ENCODE measurements around the gene S100A14. TPM values are rescaled to one million over a fixed set of nuclear protein-coding genes. Genes with fewer than 3 reads are reported as not detected.

Gene S100A14
- total and polyA plus RNA-seq, 2 of the 13 experiments (the other 11 are each of a cell fraction or from before 2014, with no cell fraction given), result 1.4 to 7.7 TPM

- POLR2A ChIA-PET, result interaction anchor here (1.1 to 1.5 kb wide), 4 partner anchors 9 to 60 kb away, joined by 3 to 5 read pairs (median 4); partner anchors contain the start of gene CHTOP
- Histone ChIP-seq H3K36me3 (replicated peaks in 1 of 2; ENCODE audit: control insufficient read depth in 1 of 2, insufficient read depth in 2 of 2, low read length in 2 of 2) (no peaks in the 10 kb centered on the region), H3K4me1 (ENCODE audit: insufficient read depth, low read length) (peaks cover 5% of the 10 kb centered on the region; the same call in 1 of the 2 replicates), H3K4me2 (ENCODE audit: low read depth, low read length) (no peak overlapping the region), H3K9me3 (ENCODE audit: low read length) (no peaks in the 10 kb centered on the region), H3K79me2 (ENCODE audit: insufficient read depth, low read length) (no peaks in the 10 kb centered on the region), H3K27me3 (ENCODE audit: control insufficient read depth in 1 of 2, insufficient read depth in 2 of 2, low read length in 2 of 2) (no peaks in the 10 kb centered on the region; a peak in 1 of 5 replicates), H3K9ac (ENCODE audit: insufficient read depth, low read depth, low read length) (no peak overlapping the region), H2AFZ (ENCODE audit: low read length) (no peak overlapping the region), H4K20me1 (ENCODE audit: insufficient read depth, low read length) (no peaks in the 10 kb centered on the region), H3K27ac (ENCODE audit: extremely low read length, insufficient read depth, low read length) (no peak overlapping the region), H3K4me3 (replicated peaks in 1 of 3; ENCODE audit: insufficient read depth in 1 of 3, low read depth in 2 of 3, low read length in 3 of 3) (no peak overlapping the region)
- BruUV-seq (replicated peaks), result no TSS peak
- FAIRE-seq (no peak), DNase-seq (ENCODE audit: low spot score) (no peak), ATAC-seq (no peak)
- WGBS (ENCODE audit: low lambda C conversion rate), result 17% methylated on average over 9 of the region's 9 CpGs
- intact Hi-C loops (cut with micrococcal nuclease; ENCODE audit: unreplicated experiment) (no loop called here), in situ Hi-C loops (cut with HindIII; ENCODE audit: extremely low pct_ligation_motif_present, low pct_unique_long_range_greater_than_20kb) (no loop called here)
- CTCF ChIA-PET (ENCODE audit: low intra/inter-chr PET ratio, low total read pairs), result no interaction called here
- TF ChIP-seq RARG (CRISPR knock-in tag; IDR thresholded peaks at IDR 0.05; ENCODE audit: low read depth), result no peak
- no peak for TF ChIP-seq ZBTB37 (CRISPR knock-in tag; IDR thresholded peaks at IDR 0.05)
- TF ChIP-seq SOX5 (CRISPR knock-in tag; IDR thresholded peaks at IDR 0.05; ENCODE audit: borderline replicate concordance), result no peak
- TF ChIP-seq FOXA3 (CRISPR knock-in tag; IDR thresholded peaks at IDR 0.05), result no peak
- no peak for TF ChIP-seq ZNF678 (CRISPR knock-in tag; IDR thresholded peaks at IDR 0.05)
- TF ChIP-seq ZNF83 (CRISPR knock-in tag; IDR thresholded peaks at IDR 0.05; ENCODE audit: borderline replicate concordance), result no peak
- TF ChIP-seq NFAT5 (CRISPR knock-in tag; IDR thresholded peaks at IDR 0.05), result no peak
- TF ChIP-seq, protein P1, sequence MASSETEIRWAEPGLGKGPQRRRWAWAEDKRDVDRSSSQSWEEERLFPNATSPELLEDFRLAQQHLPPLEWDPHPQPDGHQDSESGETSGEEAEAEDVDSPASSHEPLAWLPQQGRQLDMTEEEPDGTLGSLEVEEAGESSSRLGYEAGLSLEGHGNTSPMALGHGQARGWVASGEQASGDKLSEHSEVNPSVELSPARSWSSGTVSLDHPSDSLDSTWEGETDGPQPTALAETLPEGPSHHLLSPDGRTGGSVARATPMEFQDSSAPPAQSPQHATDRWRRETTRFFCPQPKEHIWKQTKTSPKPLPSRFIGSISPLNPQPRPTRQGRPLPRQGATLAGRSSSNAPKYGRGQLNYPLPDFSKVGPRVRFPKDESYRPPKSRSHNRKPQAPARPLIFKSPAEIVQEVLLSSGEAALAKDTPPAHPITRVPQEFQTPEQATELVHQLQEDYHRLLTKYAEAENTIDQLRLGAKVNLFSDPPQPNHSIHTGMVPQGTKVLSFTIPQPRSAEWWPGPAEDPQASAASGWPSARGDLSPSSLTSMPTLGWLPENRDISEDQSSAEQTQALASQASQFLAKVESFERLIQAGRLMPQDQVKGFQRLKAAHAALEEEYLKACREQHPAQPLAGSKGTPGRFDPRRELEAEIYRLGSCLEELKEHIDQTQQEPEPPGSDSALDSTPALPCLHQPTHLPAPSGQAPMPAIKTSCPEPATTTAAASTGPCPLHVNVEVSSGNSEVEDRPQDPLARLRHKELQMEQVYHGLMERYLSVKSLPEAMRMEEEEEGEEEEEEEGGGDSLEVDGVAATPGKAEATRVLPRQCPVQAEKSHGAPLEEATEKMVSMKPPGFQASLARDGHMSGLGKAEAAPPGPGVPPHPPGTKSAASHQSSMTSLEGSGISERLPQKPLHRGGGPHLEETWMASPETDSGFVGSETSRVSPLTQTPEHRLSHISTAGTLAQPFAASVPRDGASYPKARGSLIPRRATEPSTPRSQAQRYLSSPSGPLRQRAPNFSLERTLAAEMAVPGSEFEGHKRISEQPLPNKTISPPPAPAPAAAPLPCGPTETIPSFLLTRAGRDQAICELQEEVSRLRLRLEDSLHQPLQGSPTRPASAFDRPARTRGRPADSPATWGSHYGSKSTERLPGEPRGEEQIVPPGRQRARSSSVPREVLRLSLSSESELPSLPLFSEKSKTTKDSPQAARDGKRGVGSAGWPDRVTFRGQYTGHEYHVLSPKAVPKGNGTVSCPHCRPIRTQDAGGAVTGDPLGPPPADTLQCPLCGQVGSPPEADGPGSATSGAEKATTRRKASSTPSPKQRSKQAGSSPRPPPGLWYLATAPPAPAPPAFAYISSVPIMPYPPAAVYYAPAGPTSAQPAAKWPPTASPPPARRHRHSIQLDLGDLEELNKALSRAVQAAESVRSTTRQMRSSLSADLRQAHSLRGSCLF (CRISPR knock-in tag; IDR thresholded peaks at IDR 0.05; ENCODE audit: borderline replicate concordance), result no peak
- TF ChIP-seq SALL1 (CRISPR knock-in tag; IDR thresholded peaks at IDR 0.05), result no peak
- no peak for TF ChIP-seq ZNF512 (CRISPR knock-in tag; IDR thresholded peaks at IDR 0.05)
- no peak for TF ChIP-seq ISL2 (CRISPR knock-in tag; IDR thresholded peaks at IDR 0.05)
- no peak for TF ChIP-seq DMAP1 (CRISPR knock-in tag; IDR thresholded peaks at IDR 0.05)
Measured at GRCh38 chr1:153577624-153578051, 38.5 kb downstream of the S100A14 start.

Data from HepG2 (cell line).